Measurements from ENCODE around the gene AFG1L.
"Not testable (repeated sequence)": the region's sequence is repeated elsewhere in the genome, so short reads cannot be mapped to it uniquely, and the experiment has no call there.

Gene AFG1L

GRCh38 chr6:108448481-108448880 is 153.6 kb downstream of the AFG1L start:
- Histone ChIP-seq H3K27ac (ENCODE audit: insufficient read depth, low read depth, low read length, poor library complexity, severe bottlenecking) (no peak overlapping the region), H3K27me3 (ENCODE audit: control insufficient read depth, insufficient read depth, low read length, poor library complexity, severe bottlenecking) (no peaks in the 10 kb centered on the region), H3K4me1 (ENCODE audit: control insufficient read depth, insufficient read depth, low read length) (peaks cover 5% of the 10 kb centered on the region), H3K9me3 (ENCODE audit: control insufficient read depth, low read length) (no peaks in the 10 kb centered on the region), H3K4me3 (ENCODE audit: insufficient read depth, low read depth, low read length) (no peak overlapping the region), H3K36me3 (ENCODE audit: control insufficient read depth, insufficient read depth, low read length) (no peaks in the 10 kb centered on the region)
- 100% methylated on average over 1 of the region's 1 CpG; no CpG with 5 or more reads in 1 of the 2 experiments for WGBS, 2 experiments

- H3K9me3 ChIP-seq (ENCODE audit: control insufficient read depth, low read length); H3K36me3 ChIP-seq (ENCODE audit: control insufficient read depth, insufficient read depth, low read length); H3K4me1 ChIP-seq (ENCODE audit: control insufficient read depth, insufficient read depth, low read length); H3K27ac ChIP-seq (ENCODE audit: insufficient read depth, low read depth, low read length, poor library complexity, severe bottlenecking); H3K27me3 ChIP-seq (ENCODE audit: control insufficient read depth, insufficient read depth, low read length, poor library complexity, severe bottlenecking); H3K4me3 ChIP-seq (ENCODE audit: insufficient read depth, low read depth, low read length): not testable (repeated sequence)
- WGBS, 2 experiments: no CpG with 5 or more reads among the region's 1 CpG
These were observed 154.9 kb downstream of the AFG1L start for GRCh38 chr6:108449717-108450116.

GRCh38 chr6:108451816-108452215 is 157.0 kb downstream of the AFG1L start:
- H3K27me3 ChIP-seq (ENCODE audit: control insufficient read depth, insufficient read depth, low read length, poor library complexity, severe bottlenecking): no peaks in the 10 kb centered on the region
- no peak overlapping the region for H3K27ac ChIP-seq (ENCODE audit: insufficient read depth, low read depth, low read length, poor library complexity, severe bottlenecking)
- H3K36me3 ChIP-seq (ENCODE audit: control insufficient read depth, insufficient read depth, low read length): no peaks in the 10 kb centered on the region
- 90 to 92% methylated on average over 8 of the region's 8 CpGs for whole genome bisulfite sequencing, 2 experiments
- H3K4me3 ChIP-seq (ENCODE audit: insufficient read depth, low read depth, low read length): no peak overlapping the region
- no peaks in the 10 kb centered on the region for H3K9me3 ChIP-seq (ENCODE audit: control insufficient read depth, low read length)
- H3K4me1 ChIP-seq (ENCODE audit: control insufficient read depth, insufficient read depth, low read length): peaks cover 5% of the 10 kb centered on the region

- Histone ChIP-seq H3K27ac (ENCODE audit: insufficient read depth, low read depth, low read length, poor library complexity, severe bottlenecking) (no peak overlapping the region), H3K4me3 (ENCODE audit: insufficient read depth, low read depth, low read length) (no peak overlapping the region), H3K4me1 (ENCODE audit: control insufficient read depth, insufficient read depth, low read length) (peaks cover 5% of the 10 kb centered on the region), H3K9me3 (ENCODE audit: control insufficient read depth, low read length) (no peaks in the 10 kb centered on the region), H3K27me3 (ENCODE audit: control insufficient read depth, insufficient read depth, low read length, poor library complexity, severe bottlenecking) (no peaks in the 10 kb centered on the region), H3K36me3 (ENCODE audit: control insufficient read depth, insufficient read depth, low read length) (no peaks in the 10 kb centered on the region)
- 71 to 73% methylated on average over 4 of the region's 4 CpGs for WGBS, 2 experiments
These were observed 157.9 kb downstream of the AFG1L start for GRCh38 chr6:108452711-108453195.

GRCh38 chr6:108453601-108454185 is 158.8 kb downstream of the AFG1L start:
- H3K27me3 ChIP-seq (ENCODE audit: control insufficient read depth, insufficient read depth, low read length, poor library complexity, severe bottlenecking): no peaks in the 10 kb centered on the region

GRCh38 chr6:108454356-108454755 is 159.5 kb downstream of the AFG1L start:
- peaks cover 5% of the 10 kb centered on the region for H3K4me1 ChIP-seq (ENCODE audit: control insufficient read depth, insufficient read depth, low read length)
- no peak overlapping the region for H3K27ac ChIP-seq (ENCODE audit: insufficient read depth, low read depth, low read length, poor library complexity, severe bottlenecking)
- no peaks in the 10 kb centered on the region for H3K27me3 ChIP-seq (ENCODE audit: control insufficient read depth, insufficient read depth, low read length, poor library complexity, severe bottlenecking)
- WGBS, 2 experiments: 93 to 96% methylated on average over 2 of the region's 2 CpGs
- no peak overlapping the region for H3K4me3 ChIP-seq (ENCODE audit: insufficient read depth, low read depth, low read length)
- no peaks in the 10 kb centered on the region for H3K36me3 ChIP-seq (ENCODE audit: control insufficient read depth, insufficient read depth, low read length)
- H3K9me3 ChIP-seq (ENCODE audit: control insufficient read depth, low read length): no peaks in the 10 kb centered on the region

More at GRCh38 chr6:108453601-108454185, 158.8 kb downstream of the AFG1L start:
- Histone ChIP-seq H3K9me3 (ENCODE audit: control insufficient read depth, low read length) (no peaks in the 10 kb centered on the region), H3K36me3 (ENCODE audit: control insufficient read depth, insufficient read depth, low read length) (no peaks in the 10 kb centered on the region), H3K27ac (ENCODE audit: insufficient read depth, low read depth, low read length, poor library complexity, severe bottlenecking) (no peak overlapping the region), H3K4me1 (ENCODE audit: control insufficient read depth, insufficient read depth, low read length) (peaks cover 5% of the 10 kb centered on the region), H3K4me3 (ENCODE audit: insufficient read depth, low read depth, low read length) (no peak overlapping the region)
- 93% methylated on average over 3 of the region's 3 CpGs for WGBS, 2 experiments

- no peaks in the 10 kb centered on the region for H3K27me3 ChIP-seq (ENCODE audit: control insufficient read depth, insufficient read depth, low read length, poor library complexity, severe bottlenecking)
- H3K9me3 ChIP-seq (ENCODE audit: control insufficient read depth, low read length): no peaks in the 10 kb centered on the region
- 78% methylated on average over 1 of the region's 1 CpG; no CpG with 5 or more reads in 1 of the 2 experiments for WGBS, 2 experiments
- H3K27ac ChIP-seq (ENCODE audit: insufficient read depth, low read depth, low read length, poor library complexity, severe bottlenecking): no peak overlapping the region
- no peaks in the 10 kb centered on the region for H3K36me3 ChIP-seq (ENCODE audit: control insufficient read depth, insufficient read depth, low read length)
- peaks cover 5% of the 10 kb centered on the region for H3K4me1 ChIP-seq (ENCODE audit: control insufficient read depth, insufficient read depth, low read length)
- H3K4me3 ChIP-seq (ENCODE audit: insufficient read depth, low read depth, low read length): no peak overlapping the region
These were observed 160.8 kb downstream of the AFG1L start for GRCh38 chr6:108455688-108456087.

GRCh38 chr6:108463784-108464183 is 168.9 kb downstream of the AFG1L start:
- H3K27me3 ChIP-seq (ENCODE audit: control insufficient read depth, insufficient read depth, low read length, poor library complexity, severe bottlenecking): no peaks in the 10 kb centered on the region
- H3K9me3 ChIP-seq (ENCODE audit: control insufficient read depth, low read length): no peaks in the 10 kb centered on the region
- WGBS, 2 experiments: 91 to 95% methylated on average over 3 to 4 of the region's 4 CpGs
- H3K4me1 ChIP-seq (ENCODE audit: control insufficient read depth, insufficient read depth, low read length): peaks cover 8% of the 10 kb centered on the region
- no peak overlapping the region for H3K4me3 ChIP-seq (ENCODE audit: insufficient read depth, low read depth, low read length)
- no peaks in the 10 kb centered on the region for H3K36me3 ChIP-seq (ENCODE audit: control insufficient read depth, insufficient read depth, low read length)
- no peak overlapping the region for H3K27ac ChIP-seq (ENCODE audit: insufficient read depth, low read depth, low read length, poor library complexity, severe bottlenecking)

- WGBS, 2 experiments: 63 to 71% methylated on average over 5 of the region's 5 CpGs
- H3K36me3 ChIP-seq (ENCODE audit: control insufficient read depth, insufficient read depth, low read length): no peaks in the 10 kb centered on the region
- peaks cover 8% of the 10 kb centered on the region for H3K4me1 ChIP-seq (ENCODE audit: control insufficient read depth, insufficient read depth, low read length)
- no peaks in the 10 kb centered on the region for H3K27me3 ChIP-seq (ENCODE audit: control insufficient read depth, insufficient read depth, low read length, poor library complexity, severe bottlenecking)
- no peaks in the 10 kb centered on the region for H3K9me3 ChIP-seq (ENCODE audit: control insufficient read depth, low read length)
- no peak overlapping the region for H3K4me3 ChIP-seq (ENCODE audit: insufficient read depth, low read depth, low read length)
- no peak overlapping the region for H3K27ac ChIP-seq (ENCODE audit: insufficient read depth, low read depth, low read length, poor library complexity, severe bottlenecking)
These were observed 169.7 kb downstream of the AFG1L start for GRCh38 chr6:108464418-108465097.

- H3K9me3 ChIP-seq (ENCODE audit: control insufficient read depth, low read length): no peaks in the 10 kb centered on the region
- H3K27ac ChIP-seq (ENCODE audit: insufficient read depth, low read depth, low read length, poor library complexity, severe bottlenecking): no peak overlapping the region
These were observed 170.2 kb downstream of the AFG1L start for GRCh38 chr6:108465098-108465495.

More at GRCh38 chr6:108465098-108465495, 170.2 kb downstream of the AFG1L start:
- Histone ChIP-seq H3K4me3 (ENCODE audit: insufficient read depth, low read depth, low read length) (no peak overlapping the region), H3K27me3 (ENCODE audit: control insufficient read depth, insufficient read depth, low read length, poor library complexity, severe bottlenecking) (no peaks in the 10 kb centered on the region), H3K36me3 (ENCODE audit: control insufficient read depth, insufficient read depth, low read length) (no peaks in the 10 kb centered on the region), H3K4me1 (ENCODE audit: control insufficient read depth, insufficient read depth, low read length) (peaks cover 8% of the 10 kb centered on the region)
- WGBS, 2 experiments: 90 to 100% methylated on average over 1 to 2 of the region's 2 CpGs
